VCaP (cell line): ENCODE results near the gene APOE.

Experiments used
- H3K27ac ChIP-seq: fragments of 450-650 bp; 2 replicates; pipeline ENCODE4 v1.5.1; 2017
- CTCF ChIP-seq: fragments of 450-650 bp; conservative IDR thresholded peaks from 2 replicates; pipeline ENCODE4 v1.5.1; 2017; ENCODE audit warnings: mild to moderate bottlenecking, moderate library complexity

Gene APOE

GRCh38 chr19:44954278-44954648 lies 48.7 kb downstream of the APOE start:
- no peak for TF ChIP-seq CTCF
- peak overlapping the region; percentile 98 for H3K27ac ChIP-seq

DNA sequence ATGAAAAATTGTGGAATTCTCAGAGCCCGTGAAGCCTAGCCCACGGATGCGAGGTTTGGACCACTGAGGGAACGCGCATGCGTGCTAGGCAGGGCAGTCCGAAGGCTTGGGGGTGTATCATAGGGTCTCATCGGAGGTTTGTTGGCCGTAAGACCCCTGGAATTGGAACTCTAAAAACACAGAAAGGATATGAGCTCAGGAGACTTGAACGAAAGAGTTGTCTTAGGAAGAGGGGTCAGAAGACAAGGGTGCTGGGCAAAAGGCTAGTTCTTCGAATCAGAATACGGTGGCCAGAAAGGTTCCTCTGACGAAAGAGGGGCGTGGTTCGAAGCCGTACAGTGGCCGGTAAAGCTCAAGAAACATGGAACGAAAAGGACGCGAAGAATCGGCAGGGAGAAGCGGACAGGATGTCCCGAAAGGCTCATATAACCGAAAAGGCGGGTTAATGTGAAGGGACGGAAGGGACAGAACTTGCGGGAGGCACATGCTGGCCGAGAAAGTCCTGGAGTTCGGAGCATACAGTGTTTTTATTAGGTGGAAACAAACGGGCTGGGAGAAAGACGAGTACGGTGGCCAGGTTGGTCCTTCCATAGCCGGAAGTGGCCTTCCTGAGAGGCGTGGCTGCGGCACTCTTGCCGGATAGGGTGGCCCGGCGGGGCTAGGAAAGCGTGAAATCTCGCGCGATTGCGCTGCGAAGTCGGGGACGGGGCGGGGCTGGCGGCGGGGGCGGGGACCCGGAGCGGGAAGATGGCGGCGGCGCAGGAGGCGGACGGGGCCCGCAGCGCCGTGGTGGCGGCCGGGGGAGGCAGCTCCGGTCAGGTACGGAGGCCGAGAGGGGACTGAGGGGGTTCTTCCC lies 49.3 kb downstream of the APOE start, which contains the start of gene CLPTM1:
Gene CLPTM1, plus strand, starts transcription at position 732 of the 856 bp plus-strand sequence. Its CDS starts 16 bp downstream, at position 748.
- TF ChIP-seq CTCF, result no peak

GRCh38 chr19:44955505-44956439 lies 50.2 kb downstream of the APOE start:
- H3K27ac ChIP-seq, result peak overlapping the region; percentile 98
- TF ChIP-seq CTCF, result no peak

More for the DNA sequence above, 49.3 kb downstream of the APOE start, which contains the start of gene CLPTM1:
- H3K27ac ChIP-seq, result peak within 1 kb of the TSS; percentile 98

DNA sequence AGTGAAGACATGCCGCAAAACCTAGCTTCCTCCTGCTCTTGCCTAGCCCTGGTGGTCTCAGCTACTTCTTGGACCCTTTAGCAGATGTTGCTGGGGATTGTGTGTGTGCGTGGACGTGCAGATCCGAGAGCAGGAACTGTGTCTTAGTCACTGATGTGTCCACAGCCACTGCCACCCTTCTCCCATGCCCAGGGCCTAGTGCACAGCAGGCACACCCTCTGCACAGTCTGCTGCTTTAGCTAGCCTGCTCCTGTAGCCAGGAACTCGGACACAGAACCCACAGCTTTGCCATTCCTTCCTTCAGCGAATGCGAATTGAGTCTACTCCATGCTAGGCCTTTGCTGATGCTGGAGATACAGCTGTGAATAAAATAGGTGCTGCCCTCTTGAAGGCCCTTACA lies 51.9 kb downstream of the APOE start:
- TF ChIP-seq CTCF, result no peak

GRCh38 chr19:44958090-44958489 lies 52.5 kb downstream of the APOE start:
- TF ChIP-seq CTCF, result no peak
- H3K27ac ChIP-seq, result peak overlapping the region; percentile 98; the same call in 1 of the 2 replicates

More for the DNA sequence above, 51.9 kb downstream of the APOE start:
- peak overlapping the region; percentile 98 for H3K27ac ChIP-seq
